GM19193 (cell line): ENCODE measurements around the gene LRRC51.

Experiments used
- POLR2A ChIP-seq: IDR thresholded peaks from 4 replicates; pipeline ENCODE4 v1.6.1; 2011; ENCODE audit not compliant: insufficient read depth, insufficient read length; ENCODE audit errors: extremely low read depth

The LRRC51 gene

GRCh38 chr11:72080326-72081183 lies at the start of gene LRRC51, which contains the start of gene NUMA1:
LRRC51 (plus strand) TSS chr11:72080850; CDS start chr11:72089084, 8,234 bp downstream.
NUMA1 (minus strand) TSS chr11:72080542; CDS start chr11:72035943, 44,599 bp downstream.
- TF ChIP-seq POLR2A, result peak; percentile 82

GRCh38 chr11:72036687-72037086 lies 44.0 kb upstream of the LRRC51 start:
- no peak for TF ChIP-seq POLR2A

- no peak for TF ChIP-seq POLR2A
Measured at GRCh38 chr11:72037554-72038311, 42.9 kb upstream of the LRRC51 start.

GRCh38 chr11:72038491-72038890 lies 42.2 kb upstream of the LRRC51 start:
- TF ChIP-seq POLR2A, result no peak

- no peak for TF ChIP-seq POLR2A
Measured at GRCh38 chr11:72039031-72039855, 41.4 kb upstream of the LRRC51 start.

GRCh38 chr11:72039856-72040401 lies 40.7 kb upstream of the LRRC51 start:
- no peak for TF ChIP-seq POLR2A

- peak; percentile 37 for TF ChIP-seq POLR2A
Measured at GRCh38 chr11:72040491-72041363, 39.9 kb upstream of the LRRC51 start.

GRCh38 chr11:72041364-72042063 lies 39.1 kb upstream of the LRRC51 start:
- peak; percentile 57 for TF ChIP-seq POLR2A

GRCh38 chr11:72042064-72042745 lies 38.4 kb upstream of the LRRC51 start:
- no peak for TF ChIP-seq POLR2A

- TF ChIP-seq POLR2A, result no peak
Measured at GRCh38 chr11:72045849-72046248, 34.8 kb upstream of the LRRC51 start.

- TF ChIP-seq POLR2A, result no peak
Measured at GRCh38 chr11:72048766-72049460, 31.7 kb upstream of the LRRC51 start.
